Measurements from ENCODE around the gene GSTO2. TPM values are rescaled to one million over a fixed set of nuclear protein-coding genes. Genes with fewer than 3 reads are reported as not detected.
A peak's percentile ranks its signal among the peaks of the same experiment; 100 is the strongest.

GSTO2 gene
- total RNA-seq, 1 experiment from 2014 or later: 1.1 TPM

DNA sequence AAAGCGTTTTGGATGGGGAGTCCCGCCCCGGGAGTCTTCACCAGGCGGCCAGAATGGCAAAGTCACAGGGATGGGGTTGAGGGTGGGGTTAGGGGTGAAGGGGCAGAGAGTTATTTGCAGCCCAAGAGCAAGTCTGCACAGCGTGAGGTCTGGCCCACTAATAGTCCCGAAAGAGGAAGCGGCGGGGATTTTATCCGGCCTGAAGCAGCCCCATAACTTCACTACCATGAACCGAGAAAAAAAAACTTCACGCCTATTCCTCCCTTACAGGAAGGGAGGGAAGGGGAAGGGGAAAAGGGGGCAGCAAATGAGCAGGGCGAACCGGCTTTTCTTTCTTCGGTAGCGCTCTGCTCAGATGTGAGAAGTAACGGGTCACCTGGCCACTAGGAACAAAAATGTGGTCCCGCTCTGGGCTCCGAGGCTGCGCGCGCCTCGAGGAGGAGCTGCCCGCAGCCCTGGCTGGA lies 68.6 kb downstream of the GSTO2 start:
- H3K4me1 Mint-ChIP-seq (ENCODE audit: low read depth, unreplicated experiment): peaks cover 17% of the 10 kb centered on the region
- CTCF ChIA-PET: interaction anchor here (0.8 to 1.4 kb wide), 5 partner anchors 12 to 46 kb away, joined by 3 to 12 read pairs (median 4); partner anchors contain the start of gene CFAP58

DNA sequence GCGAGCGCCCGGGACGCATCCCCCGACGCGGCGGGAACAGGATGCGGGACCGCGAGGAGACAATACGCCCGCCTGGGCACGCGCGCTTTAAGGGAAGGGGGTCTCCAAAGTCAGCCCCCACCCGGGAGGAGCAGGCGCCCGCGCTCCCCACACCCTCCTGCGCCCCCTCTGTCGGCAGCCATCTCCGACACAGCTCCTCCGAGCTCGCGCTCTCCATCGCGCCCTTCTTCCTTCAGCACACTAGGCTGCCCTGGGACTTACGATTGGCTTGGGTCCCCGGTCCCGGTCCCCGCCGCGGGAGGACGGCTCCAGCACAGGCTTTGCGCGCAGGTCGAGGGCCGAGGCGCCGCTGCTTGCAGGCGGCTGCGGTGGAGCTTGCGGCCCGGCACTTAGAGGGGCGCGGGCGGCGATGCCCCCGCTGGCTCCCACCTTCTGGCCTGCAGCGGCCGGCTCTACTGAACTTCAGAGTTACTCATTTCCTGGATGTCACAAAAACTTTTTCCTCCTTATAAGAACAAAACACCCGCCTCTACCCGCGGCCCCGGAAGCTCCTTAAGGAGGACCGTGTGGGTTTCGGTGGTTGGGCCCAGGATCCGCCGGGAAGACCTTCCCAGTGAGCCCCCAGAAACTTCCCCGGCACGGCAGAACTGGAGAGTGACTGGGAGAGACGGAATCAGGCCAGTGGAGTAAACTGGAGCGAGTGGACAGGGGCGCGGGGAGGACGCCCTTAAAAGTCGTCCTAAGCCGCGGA lies 69.2 kb downstream of the GSTO2 start, which contains the start of gene ITPRIP:
ITPRIP (minus strand) TSS at position 481 of the 751 bp plus-strand sequence. CDS start 22,414 bp downstream, outside the sequence.
- H3K27me3 Mint-ChIP-seq (ENCODE audit: insufficient read depth, unreplicated experiment): no peaks in the 10 kb centered on the region
- no peaks in the 10 kb centered on the region for H3K36me3 ChIP-seq (ENCODE audit: control insufficient read depth, insufficient read depth, low read length)
- no TSS peak for BruUV-seq (replicated peaks)
- CTCF ChIA-PET: interaction anchor here (0.8 to 1.4 kb wide), 5 partner anchors 11 to 47 kb away, joined by 3 to 12 read pairs (median 4); partner anchors contain the start of gene CFAP58
- no peaks in the 10 kb centered on the region for H3K27me3 ChIP-seq (replicated peaks; ENCODE audit: control insufficient read depth, insufficient read depth, low read length)
- peaks cover 22% of the 10 kb centered on the region for H3K4me1 ChIP-seq
- peaks cover 17% of the 10 kb centered on the region for H3K4me1 Mint-ChIP-seq (ENCODE audit: low read depth, unreplicated experiment)
- peak within 1 kb of the TSS; percentile 99 for H3K27ac Mint-ChIP-seq (ENCODE audit: unreplicated experiment)
- intact Hi-C loops (cut with micrococcal nuclease; ENCODE audit: unreplicated experiment): loop anchor here (1.0 to 2.0 kb wide), 3 partner anchors 8 to 47 kb away; no protein-coding TSS in a partner anchor
- peak; percentile 59 to 69 for DNase-seq
- H3K36me3 Mint-ChIP-seq (ENCODE audit: insufficient read depth, unreplicated experiment): no peaks in the 10 kb centered on the region
- H3K9me3 Mint-ChIP-seq (ENCODE audit: unreplicated experiment): no peaks in the 10 kb centered on the region
- peak within 1 kb of the TSS; percentile 99 for H3K4me3 Mint-ChIP-seq (ENCODE audit: unreplicated experiment)
- H3K4me3 ChIP-seq (ENCODE audit: low read depth, low read length): peak within 1 kb of the TSS; percentile 76
- POLR2A ChIA-PET: interaction anchor here (0.7 to 1.3 kb wide), 2 partner anchors 15 to 33 kb away, joined by 3 read pairs; partner anchors contain the start of gene CFAP58
- TF ChIP-seq, protein P1, sequence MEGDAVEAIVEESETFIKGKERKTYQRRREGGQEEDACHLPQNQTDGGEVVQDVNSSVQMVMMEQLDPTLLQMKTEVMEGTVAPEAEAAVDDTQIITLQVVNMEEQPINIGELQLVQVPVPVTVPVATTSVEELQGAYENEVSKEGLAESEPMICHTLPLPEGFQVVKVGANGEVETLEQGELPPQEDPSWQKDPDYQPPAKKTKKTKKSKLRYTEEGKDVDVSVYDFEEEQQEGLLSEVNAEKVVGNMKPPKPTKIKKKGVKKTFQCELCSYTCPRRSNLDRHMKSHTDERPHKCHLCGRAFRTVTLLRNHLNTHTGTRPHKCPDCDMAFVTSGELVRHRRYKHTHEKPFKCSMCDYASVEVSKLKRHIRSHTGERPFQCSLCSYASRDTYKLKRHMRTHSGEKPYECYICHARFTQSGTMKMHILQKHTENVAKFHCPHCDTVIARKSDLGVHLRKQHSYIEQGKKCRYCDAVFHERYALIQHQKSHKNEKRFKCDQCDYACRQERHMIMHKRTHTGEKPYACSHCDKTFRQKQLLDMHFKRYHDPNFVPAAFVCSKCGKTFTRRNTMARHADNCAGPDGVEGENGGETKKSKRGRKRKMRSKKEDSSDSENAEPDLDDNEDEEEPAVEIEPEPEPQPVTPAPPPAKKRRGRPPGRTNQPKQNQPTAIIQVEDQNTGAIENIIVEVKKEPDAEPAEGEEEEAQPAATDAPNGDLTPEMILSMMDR (IDR thresholded peaks at IDR 0.05; ENCODE audit: insufficient read depth in 1 of 2, low read depth in 1 of 2, low read length in 1 of 2, severe bottlenecking in 1 of 2, unreplicated experiment in 1 of 2): peak in 1 of 2 experiments; percentile 46
- no peaks in the 10 kb centered on the region for H3K9me3 ChIP-seq

More for the DNA sequence above, 68.6 kb downstream of the GSTO2 start:
- BruUV-seq (replicated peaks): no TSS peak
- TF ChIP-seq, protein P1 (IDR thresholded peaks at IDR 0.05; ENCODE audit: insufficient read depth in 1 of 2, low read depth in 1 of 2, low read length in 1 of 2, severe bottlenecking in 1 of 2, unreplicated experiment in 1 of 2): no peak
- no peaks in the 10 kb centered on the region for H3K27me3 Mint-ChIP-seq (ENCODE audit: insufficient read depth, unreplicated experiment)
- H3K36me3 Mint-ChIP-seq (ENCODE audit: insufficient read depth, unreplicated experiment): no peaks in the 10 kb centered on the region
- H3K9me3 ChIP-seq: no peaks in the 10 kb centered on the region
- DNase-seq: peak in 1 of 2 experiments; percentile 56
- intact Hi-C loops (cut with micrococcal nuclease; ENCODE audit: unreplicated experiment): no loop called here
- H3K27ac Mint-ChIP-seq (ENCODE audit: unreplicated experiment): no peak overlapping the region
- H3K4me1 ChIP-seq: peaks cover 22% of the 10 kb centered on the region
- no peaks in the 10 kb centered on the region for H3K36me3 ChIP-seq (ENCODE audit: control insufficient read depth, insufficient read depth, low read length)
- POLR2A ChIA-PET: interaction anchor here (0.7 to 1.3 kb wide), 2 partner anchors 16 to 32 kb away, joined by 3 read pairs; partner anchors contain the start of gene CFAP58
- peak overlapping the region; percentile 99 for H3K4me3 Mint-ChIP-seq (ENCODE audit: unreplicated experiment)
- H3K4me3 ChIP-seq (ENCODE audit: low read depth, low read length): peak overlapping the region; percentile 76
- no peaks in the 10 kb centered on the region for H3K27me3 ChIP-seq (replicated peaks; ENCODE audit: control insufficient read depth, insufficient read depth, low read length)
- H3K9me3 Mint-ChIP-seq (ENCODE audit: unreplicated experiment): no peaks in the 10 kb centered on the region

DNA sequence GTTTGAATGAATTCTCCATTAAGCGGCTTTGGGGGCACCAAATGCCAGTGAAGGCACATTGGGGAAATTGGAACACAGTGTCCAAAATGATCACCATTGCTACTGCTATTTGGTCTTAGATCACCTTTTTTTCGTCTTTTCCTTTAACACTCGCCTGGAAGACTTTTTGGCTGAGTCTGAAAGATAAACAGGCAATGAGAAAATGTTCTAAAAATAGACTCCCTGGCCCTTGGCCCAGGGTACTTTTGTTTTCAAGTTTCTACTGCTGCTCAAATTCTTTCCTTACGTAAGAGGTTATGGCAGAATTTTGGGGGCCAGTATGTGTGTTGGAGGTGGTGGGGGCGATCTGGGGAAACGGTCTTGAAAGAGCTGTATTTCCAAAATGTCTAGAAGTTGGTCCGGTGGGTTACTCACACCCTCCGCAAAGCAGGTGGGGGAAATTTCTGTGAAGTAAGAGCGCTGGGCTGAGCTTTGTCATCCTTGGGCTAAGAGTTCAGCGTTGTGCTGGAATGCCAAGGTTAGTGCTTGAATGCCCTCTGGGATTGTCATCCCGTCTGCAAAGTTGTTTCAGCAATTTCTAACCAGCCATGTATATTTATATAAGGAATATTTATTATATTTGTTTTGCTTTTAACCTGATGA lies 70.6 kb downstream of the GSTO2 start:
- ChIA-PET POLR2A (no interaction called here), CTCF (interaction anchor here (0.7 to 1.1 kb wide), 2 partner anchors 10 to 14 kb away, joined by 3 read pairs; partner anchors contain the start of gene CFAP58)
- H3K36me3 Mint-ChIP-seq (ENCODE audit: insufficient read depth, unreplicated experiment): no peaks in the 10 kb centered on the region
- no TSS peak for BruUV-seq (replicated peaks)
- peaks cover 17% of the 10 kb centered on the region for H3K4me1 Mint-ChIP-seq (ENCODE audit: low read depth, unreplicated experiment)
- H3K4me3 Mint-ChIP-seq (ENCODE audit: unreplicated experiment): peak overlapping the region; percentile 99
- no peaks in the 10 kb centered on the region for H3K27me3 Mint-ChIP-seq (ENCODE audit: insufficient read depth, unreplicated experiment)
- no peaks in the 10 kb centered on the region for H3K27me3 ChIP-seq (replicated peaks; ENCODE audit: control insufficient read depth, insufficient read depth, low read length)
- H3K9me3 Mint-ChIP-seq (ENCODE audit: unreplicated experiment): no peaks in the 10 kb centered on the region
- H3K4me3 ChIP-seq (ENCODE audit: low read depth, low read length): no peak overlapping the region
- peaks cover 22% of the 10 kb centered on the region for H3K4me1 ChIP-seq
- intact Hi-C loops (cut with micrococcal nuclease; ENCODE audit: unreplicated experiment): loop anchor here (2.0 kb wide), 1 partner anchor 49 kb away; no protein-coding TSS in a partner anchor
- DNase-seq: peak in 1 of 2 experiments; percentile 34
- H3K36me3 ChIP-seq (ENCODE audit: control insufficient read depth, insufficient read depth, low read length): no peaks in the 10 kb centered on the region
- no peaks in the 10 kb centered on the region for H3K9me3 ChIP-seq
- TF ChIP-seq, protein P1 (IDR thresholded peaks at IDR 0.05; ENCODE audit: insufficient read depth in 1 of 2, low read depth in 1 of 2, low read length in 1 of 2, severe bottlenecking in 1 of 2, unreplicated experiment in 1 of 2): no peak
- H3K27ac Mint-ChIP-seq (ENCODE audit: unreplicated experiment): no peak overlapping the region
